HL-60 (cell line): ENCODE measurements around the gene MTX2.

Experiments
- GABPA ChIP-seq: IDR thresholded peaks from 2 replicates; pipeline ENCODE4 v1.6.1; 2012; ENCODE audit warnings: low read depth
- TF ChIP-seq, protein P1 (sequence below): IDR thresholded peaks from 2 replicates; pipeline ENCODE4 v1.6.1; 2012; ENCODE audit warnings: low read depth; ENCODE audit not compliant: insufficient replicate concordance
- TF ChIP-seq, protein P2 (sequence below): IDR thresholded peaks from one replicate; pipeline ENCODE4 v1.5.1; 2011; ENCODE audit warnings: low read length, control low read depth, inconsistent platforms; ENCODE audit not compliant: insufficient read depth

DNA sequence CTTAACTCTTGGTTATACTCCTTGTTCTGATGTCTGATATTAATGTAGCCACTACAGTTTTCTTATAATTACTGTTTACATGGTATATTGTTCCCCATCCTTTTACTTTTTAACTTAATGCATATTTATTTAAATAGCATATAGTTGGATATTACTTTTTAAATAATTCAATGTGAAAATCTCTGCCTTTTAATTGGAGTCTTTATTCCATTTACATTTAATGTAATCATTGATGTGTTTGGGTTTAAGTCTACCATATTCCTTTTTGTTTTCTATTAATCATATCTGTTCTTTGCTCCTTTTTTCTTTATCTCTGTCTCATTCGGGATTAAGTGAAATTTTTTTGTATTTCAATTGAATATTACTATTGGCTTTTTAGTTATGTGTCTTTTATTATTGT lies 109.1 kb downstream of the MTX2 start:
- TF ChIP-seq, protein P1, sequence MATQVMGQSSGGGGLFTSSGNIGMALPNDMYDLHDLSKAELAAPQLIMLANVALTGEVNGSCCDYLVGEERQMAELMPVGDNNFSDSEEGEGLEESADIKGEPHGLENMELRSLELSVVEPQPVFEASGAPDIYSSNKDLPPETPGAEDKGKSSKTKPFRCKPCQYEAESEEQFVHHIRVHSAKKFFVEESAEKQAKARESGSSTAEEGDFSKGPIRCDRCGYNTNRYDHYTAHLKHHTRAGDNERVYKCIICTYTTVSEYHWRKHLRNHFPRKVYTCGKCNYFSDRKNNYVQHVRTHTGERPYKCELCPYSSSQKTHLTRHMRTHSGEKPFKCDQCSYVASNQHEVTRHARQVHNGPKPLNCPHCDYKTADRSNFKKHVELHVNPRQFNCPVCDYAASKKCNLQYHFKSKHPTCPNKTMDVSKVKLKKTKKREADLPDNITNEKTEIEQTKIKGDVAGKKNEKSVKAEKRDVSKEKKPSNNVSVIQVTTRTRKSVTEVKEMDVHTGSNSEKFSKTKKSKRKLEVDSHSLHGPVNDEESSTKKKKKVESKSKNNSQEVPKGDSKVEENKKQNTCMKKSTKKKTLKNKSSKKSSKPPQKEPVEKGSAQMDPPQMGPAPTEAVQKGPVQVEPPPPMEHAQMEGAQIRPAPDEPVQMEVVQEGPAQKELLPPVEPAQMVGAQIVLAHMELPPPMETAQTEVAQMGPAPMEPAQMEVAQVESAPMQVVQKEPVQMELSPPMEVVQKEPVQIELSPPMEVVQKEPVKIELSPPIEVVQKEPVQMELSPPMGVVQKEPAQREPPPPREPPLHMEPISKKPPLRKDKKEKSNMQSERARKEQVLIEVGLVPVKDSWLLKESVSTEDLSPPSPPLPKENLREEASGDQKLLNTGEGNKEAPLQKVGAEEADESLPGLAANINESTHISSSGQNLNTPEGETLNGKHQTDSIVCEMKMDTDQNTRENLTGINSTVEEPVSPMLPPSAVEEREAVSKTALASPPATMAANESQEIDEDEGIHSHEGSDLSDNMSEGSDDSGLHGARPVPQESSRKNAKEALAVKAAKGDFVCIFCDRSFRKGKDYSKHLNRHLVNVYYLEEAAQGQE: no peak
- TF ChIP-seq, protein P2, sequence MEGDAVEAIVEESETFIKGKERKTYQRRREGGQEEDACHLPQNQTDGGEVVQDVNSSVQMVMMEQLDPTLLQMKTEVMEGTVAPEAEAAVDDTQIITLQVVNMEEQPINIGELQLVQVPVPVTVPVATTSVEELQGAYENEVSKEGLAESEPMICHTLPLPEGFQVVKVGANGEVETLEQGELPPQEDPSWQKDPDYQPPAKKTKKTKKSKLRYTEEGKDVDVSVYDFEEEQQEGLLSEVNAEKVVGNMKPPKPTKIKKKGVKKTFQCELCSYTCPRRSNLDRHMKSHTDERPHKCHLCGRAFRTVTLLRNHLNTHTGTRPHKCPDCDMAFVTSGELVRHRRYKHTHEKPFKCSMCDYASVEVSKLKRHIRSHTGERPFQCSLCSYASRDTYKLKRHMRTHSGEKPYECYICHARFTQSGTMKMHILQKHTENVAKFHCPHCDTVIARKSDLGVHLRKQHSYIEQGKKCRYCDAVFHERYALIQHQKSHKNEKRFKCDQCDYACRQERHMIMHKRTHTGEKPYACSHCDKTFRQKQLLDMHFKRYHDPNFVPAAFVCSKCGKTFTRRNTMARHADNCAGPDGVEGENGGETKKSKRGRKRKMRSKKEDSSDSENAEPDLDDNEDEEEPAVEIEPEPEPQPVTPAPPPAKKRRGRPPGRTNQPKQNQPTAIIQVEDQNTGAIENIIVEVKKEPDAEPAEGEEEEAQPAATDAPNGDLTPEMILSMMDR: no peak
- no peak for TF ChIP-seq GABPA
